Lower lobe of right lung (tissue), 2 donors: ENCODE results near the gene PDHB. TPM values are rescaled to one million over a fixed set of nuclear protein-coding genes. Genes with fewer than 3 reads are reported as not detected.

Source experiments
- ATAC-seq, 2 donors: fragments of 200-7000 bp; cut with Tn5 transposase; one replicate each; pipeline ENCODE4 v1.9.1; 2020 to 2022; ENCODE audit warnings: mild to moderate bottlenecking in 2 of 2, moderate library complexity in 2 of 2
- DNase-seq: peaks from one replicate; pipeline ENCODE4 v3.0.0-alpha.2; 2020
- H3K27ac ChIP-seq: fragments of 200-600 bp; one replicate; pipeline ENCODE4 v1.8.0; 2022
- H3K27me3 ChIP-seq: fragments of 200-600 bp; one replicate; pipeline ENCODE4 v1.8.0; 2022; ENCODE audit warnings: low read depth
- H3K36me3 ChIP-seq: fragments of 200-600 bp; one replicate; pipeline ENCODE4 v1.8.0; 2022; ENCODE audit warnings: mild to moderate bottlenecking
- H3K4me1 ChIP-seq: fragments of 200-600 bp; one replicate; pipeline ENCODE4 v1.8.0; 2022
- H3K4me3 ChIP-seq: fragments of 200-600 bp; one replicate; pipeline ENCODE4 v1.8.0; 2022; ENCODE audit warnings: mild to moderate bottlenecking
- H3K9me3 ChIP-seq: fragments of 200-600 bp; one replicate; pipeline ENCODE4 v1.8.0; 2022
- CTCF ChIP-seq: fragments of 200-600 bp; IDR thresholded peaks from one replicate; pipeline ENCODE4 v1.8.0; 2022; ENCODE audit warnings: antibody characterized with exemption, mild to moderate bottlenecking
- intact Hi-C: fragments of 100-400 bp; cut with DNase I; formaldehyde crosslinking; loops from one replicate; pipeline ENCODE4 v1.11.0; 2022
- total RNA-seq: library from RNA; stranded (reverse); fragmentation: NEBNext Ultra II Directional; extraction: Animal tissue kit (Norgen Biotek cat#: 25700); gene quantifications from one replicate; pipeline ENCODE4 v1.2.1, GENCODE V29; 2021
- donor health status: DM: no; HTN: yes; CAD: no; lungs with severe emphysema.

The PDHB gene
- total RNA-seq, 1 donor from 2014 or later: 47.7 TPM

- no peaks in the 10 kb centered on the region for H3K27me3 ChIP-seq
- DNase-seq (no peak), ATAC-seq (no peak)
- no peaks in the 10 kb centered on the region for H3K4me1 ChIP-seq
- intact Hi-C loops: no loop called here
- no peak overlapping the region for H3K27ac ChIP-seq
- no peak for TF ChIP-seq CTCF
- no peak overlapping the region for H3K4me3 ChIP-seq
- H3K9me3 ChIP-seq: no peaks in the 10 kb centered on the region
- H3K36me3 ChIP-seq: peaks cover 81% of the 10 kb centered on the region
Measured at GRCh38 chr3:58398669-58399333, 34.8 kb downstream of the PDHB start.

GRCh38 chr3:58394339-58394738, 39.3 kb downstream of the PDHB start:
- Histone ChIP-seq H3K27me3 (no peaks in the 10 kb centered on the region), H3K27ac (no peak overlapping the region), H3K4me3 (no peak overlapping the region), H3K4me1 (peaks cover 12% of the 10 kb centered on the region), H3K36me3 (peaks cover 61% of the 10 kb centered on the region), H3K9me3 (no peaks in the 10 kb centered on the region)
- no peak for TF ChIP-seq CTCF
- intact Hi-C loops: no loop called here
- ATAC-seq (no peak), DNase-seq (no peak)

GRCh38 chr3:58392181-58392580, 41.5 kb downstream of the PDHB start:
- Histone ChIP-seq H3K9me3 (no peaks in the 10 kb centered on the region), H3K27ac (no peak overlapping the region), H3K27me3 (no peaks in the 10 kb centered on the region), H3K36me3 (peaks cover 39% of the 10 kb centered on the region), H3K4me3 (no peak overlapping the region), H3K4me1 (peaks cover 32% of the 10 kb centered on the region)
- intact Hi-C loops: no loop called here
- ATAC-seq (no peak), DNase-seq (no peak)
- TF ChIP-seq CTCF: no peak

- DNase-seq (no peak), ATAC-seq (no peak)
- H3K27me3 ChIP-seq: no peaks in the 10 kb centered on the region
- H3K9me3 ChIP-seq: no peaks in the 10 kb centered on the region
- H3K4me1 ChIP-seq: peaks cover 41% of the 10 kb centered on the region
- H3K36me3 ChIP-seq: peaks cover 31% of the 10 kb centered on the region
- no peak for TF ChIP-seq CTCF
- H3K4me3 ChIP-seq: no peak overlapping the region
- intact Hi-C loops: no loop called here
- no peak overlapping the region for H3K27ac ChIP-seq
Measured at GRCh38 chr3:58391156-58391865, 42.3 kb downstream of the PDHB start.

- peaks cover 23% of the 10 kb centered on the region for H3K36me3 ChIP-seq
- DNase-seq (no peak), ATAC-seq (peak; percentile 46 to 67)
- H3K9me3 ChIP-seq: no peaks in the 10 kb centered on the region
- peaks cover 45% of the 10 kb centered on the region for H3K4me1 ChIP-seq
- H3K27me3 ChIP-seq: no peaks in the 10 kb centered on the region
- TF ChIP-seq CTCF: no peak
- H3K27ac ChIP-seq: peak overlapping the region; percentile 27
- no peak overlapping the region for H3K4me3 ChIP-seq
- intact Hi-C loops: no loop called here
Measured at GRCh38 chr3:58388550-58389091, 45.0 kb downstream of the PDHB start.
